ENCODE data around the gene SCUBE3. TPM values are rescaled to one million over a fixed set of nuclear protein-coding genes. Genes with fewer than 3 reads are reported as not detected.

Gene SCUBE3
- total RNA-seq, 1 donor from 2014 or later = 0.49 TPM

GRCh38 chr6:35294308-35294945, 80.7 kb downstream of the SCUBE3 start:
- peaks cover 0 to 47% of the 10 kb centered on the region in 2 donors for H3K36me3 ChIP-seq
- H3K4me1 ChIP-seq = peaks cover 26% of the 10 kb centered on the region
- no peak overlapping the region for H3K4me3 ChIP-seq
- H3K27me3 ChIP-seq = no peaks in the 10 kb centered on the region
- TF ChIP-seq POLR2A (IDR thresholded peaks at IDR 0.05) = no peak
- TF ChIP-seq CTCF (IDR thresholded peaks at IDR 0.05) = peak in 1 of 3 experiments; percentile 61
- TF ChIP-seq POLR2AphosphoS5 (IDR thresholded peaks at IDR 0.05; ENCODE audit: insufficient read depth in 1 of 2, low read depth in 1 of 2) = no peak
- intact Hi-C loops (cut with DNase I) = no loop called here
- no peak for DNase-seq (ENCODE audit: extremely low spot score in 2 of 2)
- H3K9me3 ChIP-seq = no peaks in the 10 kb centered on the region
- no peak overlapping the region for H3K27ac ChIP-seq

DNA sequence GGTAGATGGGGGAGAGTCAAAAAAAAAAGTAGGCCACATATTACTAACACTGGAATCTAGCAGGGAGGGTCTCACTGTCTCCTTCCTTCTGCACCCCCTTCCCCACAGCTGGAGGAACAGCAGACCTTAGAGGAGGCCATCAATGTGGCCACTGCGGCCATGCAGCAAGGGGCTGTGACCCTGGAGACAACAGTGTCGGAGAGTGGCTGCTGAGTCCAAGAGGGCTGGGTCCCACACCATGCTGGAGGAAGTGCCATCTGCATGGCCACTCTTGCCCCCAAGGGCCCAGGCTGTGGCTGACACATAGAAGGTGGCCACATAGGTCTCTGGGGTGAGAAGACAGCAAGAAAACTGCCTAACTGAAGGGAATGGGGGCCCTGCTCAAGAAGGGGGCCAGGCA, 81.3 kb downstream of the SCUBE3 start:
- no peak overlapping the region for H3K4me3 ChIP-seq
- no peaks in the 10 kb centered on the region for H3K9me3 ChIP-seq
- DNase-seq (ENCODE audit: extremely low spot score in 2 of 2) = no peak
- no peaks in the 10 kb centered on the region for H3K27me3 ChIP-seq
- TF ChIP-seq POLR2A (IDR thresholded peaks at IDR 0.05) (no peak), CTCF (IDR thresholded peaks at IDR 0.05) (no peak), POLR2AphosphoS5 (IDR thresholded peaks at IDR 0.05; ENCODE audit: insufficient read depth in 1 of 2, low read depth in 1 of 2) (no peak)
- no peak overlapping the region for H3K27ac ChIP-seq
- peaks cover 0 to 41% of the 10 kb centered on the region in 2 donors for H3K36me3 ChIP-seq
- intact Hi-C loops (cut with DNase I) = no loop called here
- peaks cover 32% of the 10 kb centered on the region for H3K4me1 ChIP-seq

DNA sequence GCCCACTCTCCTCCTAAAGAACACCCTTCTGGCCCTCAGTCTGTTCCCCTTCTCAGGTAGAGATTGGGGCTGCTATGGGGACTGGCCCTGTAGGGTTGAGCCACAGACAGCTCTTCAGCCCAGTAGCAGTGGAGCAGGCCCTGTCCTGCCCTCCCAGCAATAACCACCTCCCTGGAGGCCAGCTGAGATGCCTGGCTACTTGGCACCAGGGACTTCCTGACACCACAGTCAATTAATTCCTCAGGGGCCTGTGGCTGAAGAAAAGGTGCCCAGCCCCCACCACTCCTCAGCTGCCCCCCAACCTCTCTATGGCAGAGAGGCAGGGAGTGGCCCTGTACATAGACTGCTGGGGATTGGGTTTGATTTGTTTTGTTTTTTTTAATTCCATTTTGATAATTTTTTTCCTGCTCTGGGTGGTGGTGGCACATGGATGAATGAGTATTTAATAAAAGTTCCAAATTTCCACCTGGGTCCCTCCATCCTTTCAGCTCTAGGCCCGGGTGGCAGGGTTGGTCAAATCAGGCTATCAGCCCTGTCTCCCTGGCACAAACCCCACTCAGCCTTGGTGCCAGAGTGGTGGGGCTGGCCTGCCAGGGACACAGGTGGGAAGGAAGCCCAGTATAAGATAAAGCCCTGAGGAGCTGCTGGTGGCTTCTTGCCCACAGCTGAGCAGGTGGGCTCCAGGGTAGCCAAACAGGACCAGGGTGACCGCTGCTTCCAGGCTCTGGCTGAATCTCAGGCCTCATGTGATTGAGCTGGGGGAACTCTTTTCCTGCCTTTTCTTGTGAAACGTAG, 82.0 kb downstream of the SCUBE3 start:
- Histone ChIP-seq H3K36me3 (peaks cover 0 to 34% of the 10 kb centered on the region in 2 donors), H3K4me3 (no peak overlapping the region), H3K4me1 (peaks cover 39% of the 10 kb centered on the region), H3K27ac (no peak overlapping the region), H3K9me3 (no peaks in the 10 kb centered on the region), H3K27me3 (no peaks in the 10 kb centered on the region)
- DNase-seq (ENCODE audit: extremely low spot score in 2 of 2) = no peak
- intact Hi-C loops (cut with DNase I) = no loop called here
- TF ChIP-seq POLR2AphosphoS5 (IDR thresholded peaks at IDR 0.05; ENCODE audit: insufficient read depth in 1 of 2, low read depth in 1 of 2) (no peak), CTCF (IDR thresholded peaks at IDR 0.05) (no peak), POLR2A (IDR thresholded peaks at IDR 0.05) (no peak)

DNA sequence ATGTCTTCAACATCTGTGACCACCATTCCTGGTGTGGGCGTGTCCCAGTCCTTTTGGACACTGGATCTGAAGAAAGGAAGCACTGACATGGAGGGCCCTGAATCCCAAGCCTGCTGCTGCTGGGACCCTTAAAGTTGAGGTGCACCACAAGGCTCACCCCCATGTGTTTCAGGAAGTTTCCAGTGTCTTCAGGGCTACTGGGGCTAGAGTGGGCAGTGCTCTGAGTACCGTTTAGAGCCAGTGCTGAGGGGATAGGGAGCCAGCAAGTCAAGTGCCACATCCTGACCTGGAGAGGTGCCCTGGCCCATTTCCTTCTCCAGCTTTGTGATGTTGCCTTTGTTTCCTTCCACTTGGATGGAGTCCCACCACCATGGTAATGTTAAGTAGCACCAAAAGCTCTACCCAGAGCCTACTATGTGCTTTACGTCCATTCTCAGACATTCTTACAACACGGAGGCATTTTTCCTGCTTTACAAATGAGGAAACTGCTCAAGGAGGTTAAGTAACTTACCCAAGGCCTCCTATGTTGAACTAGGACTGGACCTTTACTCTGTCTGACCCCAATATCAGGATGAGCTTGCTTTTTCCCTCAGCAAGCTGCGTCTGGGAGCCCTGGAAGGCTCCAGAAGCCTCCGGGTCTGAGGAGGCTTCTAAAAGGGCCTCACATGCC, 83.3 kb downstream of the SCUBE3 start:
- Histone ChIP-seq H3K9me3 (no peaks in the 10 kb centered on the region), H3K27me3 (no peaks in the 10 kb centered on the region), H3K4me1 (peaks cover 45% of the 10 kb centered on the region), H3K4me3 (no peak overlapping the region), H3K27ac (peak overlapping the region; percentile 71), H3K36me3 (peaks cover 0 to 20% of the 10 kb centered on the region in 2 donors)
- no peak for DNase-seq (ENCODE audit: extremely low spot score in 2 of 2)
- no peak for TF ChIP-seq CTCF (IDR thresholded peaks at IDR 0.05)
- no peak for TF ChIP-seq POLR2AphosphoS5 (IDR thresholded peaks at IDR 0.05; ENCODE audit: insufficient read depth in 1 of 2, low read depth in 1 of 2)
- no peak for TF ChIP-seq POLR2A (IDR thresholded peaks at IDR 0.05)
- intact Hi-C loops (cut with DNase I) = no loop called here
